Naive thymus-derived CD4-positive, alpha-beta T cell (primary cell): Measurements from ENCODE around the gene LGR4. TPM values are rescaled to one million over a fixed set of nuclear protein-coding genes. Genes with fewer than 3 reads are reported as not detected.

Experiments used
- ATAC-seq: fragments of 150-1000 bp; cut with Tn5 transposase; 2 replicates; pipeline ENCODE4 v1.10.0; 2021; ENCODE audit warnings: mild to moderate bottlenecking, moderate library complexity
- CTCF ChIA-PET: fragments of 350-600 bp; sonication (Branson Sonifier 250); formaldehyde crosslinking; loops from one replicate; lab custom pipeline; 2021; ENCODE audit warnings: antibody characterized with exemption; lab: Charles Lee
- POLR2A ChIA-PET: fragments of 350-600 bp; sonication (Branson Sonifier 250); formaldehyde crosslinking; loops from one replicate; lab custom pipeline; 2021; ENCODE audit warnings: antibody characterized with exemption, inconsistent platforms; lab: Charles Lee
- DNase-seq, 9 donors: peaks; one replicate each; pipeline versions ENCODE4 v3.0.0 to v3.0.0-alpha.2; 2020 to 2022; ENCODE audit warnings: mixed read lengths in 1 of 9
- H3K27ac ChIP-seq: one replicate; pipeline ENCODE4 v1.7.0; 2013; ENCODE audit warnings: mild to moderate bottlenecking, low read depth, low read length, moderate library complexity
- H3K27me3 ChIP-seq, 2 donors: one replicate each; pipeline ENCODE4 v1.7.0; 2013; ENCODE audit warnings: low read length in 2 of 2, mild to moderate bottlenecking in 2 of 2, moderate library complexity in 2 of 2; ENCODE audit not compliant: control insufficient read depth in 2 of 2, insufficient read depth in 2 of 2
- H3K36me3 ChIP-seq, 3 experiments: 1 replicate in 2 of 3; 2 replicates in 1 of 3; pipeline ENCODE4 v1.7.0; 2013; ENCODE audit warnings: low read length in 3 of 3, mild to moderate bottlenecking in 3 of 3, moderate library complexity in 1 of 3; ENCODE audit not compliant: insufficient read depth in 3 of 3, control insufficient read depth in 2 of 3
- H3K4me1 ChIP-seq, 2 donors: one replicate each; pipeline ENCODE4 v1.7.0; 2013; ENCODE audit warnings: low read length in 2 of 2, mild to moderate bottlenecking in 2 of 2, moderate library complexity in 1 of 2; ENCODE audit not compliant: control insufficient read depth in 2 of 2, insufficient read depth in 2 of 2
- H3K4me3 ChIP-seq: 2 replicates; pipeline ENCODE4 v1.7.0; 2013; ENCODE audit warnings: mild to moderate bottlenecking, low read length
- H3K9me3 ChIP-seq, 3 experiments: 1 replicate in 2 of 3; 2 replicates in 1 of 3; pipeline ENCODE4 v1.7.0; 2013; ENCODE audit warnings: low read length in 3 of 3; ENCODE audit not compliant: control insufficient read depth in 2 of 3
- H3K27ac Mint-ChIP-seq, 9 donors: one replicate each; pipeline ENCODE4 v1.8.0; 2020 to 2022; ENCODE audit warnings: mixed read lengths in 9 of 9, mild to moderate bottlenecking in 8 of 9, moderate library complexity in 5 of 9, inconsistent platforms in 2 of 9
- H3K27me3 Mint-ChIP-seq, 5 donors: one replicate each; pipeline ENCODE4 v1.8.0; 2021 to 2022; ENCODE audit warnings: mixed read lengths in 5 of 5, mild to moderate bottlenecking in 1 of 5
- H3K36me3 Mint-ChIP-seq, 5 donors: one replicate each; pipeline ENCODE4 v1.8.0; 2020 to 2022; ENCODE audit warnings: mixed read lengths in 5 of 5, mild to moderate bottlenecking in 3 of 5, inconsistent platforms in 1 of 5
- H3K4me1 Mint-ChIP-seq, 7 donors: one replicate each; pipeline ENCODE4 v1.8.0; 2020 to 2022; ENCODE audit warnings: mixed read lengths in 7 of 7, mild to moderate bottlenecking in 3 of 7, inconsistent platforms in 1 of 7
- H3K4me3 Mint-ChIP-seq, 10 donors: one replicate each; pipeline ENCODE4 v1.8.0; 2020 to 2022; ENCODE audit warnings: mild to moderate bottlenecking in 10 of 10, mixed read lengths in 10 of 10, moderate library complexity in 6 of 10, inconsistent platforms in 2 of 10
- H3K9me3 Mint-ChIP-seq, 11 donors: one replicate each; pipeline ENCODE4 v1.8.0; 2020 to 2022; ENCODE audit warnings: mixed read lengths in 11 of 11, mild to moderate bottlenecking in 4 of 11, inconsistent platforms in 1 of 11, moderate library complexity in 1 of 11
- intact Hi-C, 2 donors: fragments of 100-400 bp; cut with micrococcal nuclease; formaldehyde crosslinking; loops; one replicate each; pipeline ENCODE4 v1.15.1; 2023
- polyA plus RNA-seq, 2 donors: library from polyadenylated mRNA; unstranded; fragments of 300-500 nt; fragmentation: Illumina TruSeq; gene quantifications; one replicate each; pipeline ENCODE4 v1.2.3, GENCODE V29; 2021
- total RNA-seq, 6 experiments: library from RNA in 5 of 6; stranded (reverse) in 5 of 6; gene quantifications; 1 replicate in 5 of 6; 2 replicates in 1 of 6; pipeline ENCODE4 v1.2.3 and lab custom pipeline; 2021 to 2026

Gene LGR4
- total and polyA plus RNA-seq, 7 experiments from 2014 or later = 0.05 to 1.5 (median 0.49) TPM

- Histone ChIP-seq H3K27ac (no peak overlapping the region), H3K9me3 (no peaks in the 10 kb centered on the region), H3K27me3 (no peaks in the 10 kb centered on the region), H3K4me3 (no peak overlapping the region), H3K36me3 (no peaks in the 10 kb centered on the region), H3K4me1 (no peaks in the 10 kb centered on the region)
- ChIA-PET CTCF (interaction anchor here (0.6 to 0.7 kb wide), 2 partner anchors 19 to 21 kb away, joined by 3 to 5 read pairs; no protein-coding TSS in a partner anchor), POLR2A (no interaction called here)
- peaks cover 0 to 28% (median 13%) of the 10 kb centered on the region in 5 donors for H3K27me3 Mint-ChIP-seq
- H3K36me3 Mint-ChIP-seq = no peaks in the 10 kb centered on the region
- ATAC-seq (no peak), DNase-seq (no peak)
- no peaks in the 10 kb centered on the region for H3K9me3 Mint-ChIP-seq
- intact Hi-C loops = no loop called here
- H3K4me1 Mint-ChIP-seq = peaks cover 0 to 2% (median 0%) of the 10 kb centered on the region in 7 donors
- no peak overlapping the region for H3K4me3 Mint-ChIP-seq
- H3K27ac Mint-ChIP-seq = no peak overlapping the region
Measured at GRCh38 chr11:27464909-27465308, 7.7 kb downstream of the LGR4 start.

GRCh38 chr11:27464289-27464696 lies 8.3 kb downstream of the LGR4 start:
- POLR2A ChIA-PET = no interaction called here
- CTCF ChIA-PET = interaction anchor here (0.7 kb wide), 1 partner anchor 22 kb away, joined by 3 read pairs; no protein-coding TSS in a partner anchor

GRCh38 chr11:27462543-27462942 lies 10.0 kb downstream of the LGR4 start:
- Histone ChIP-seq H3K27me3 (no peaks in the 10 kb centered on the region), H3K27ac (no peak overlapping the region), H3K9me3 (no peaks in the 10 kb centered on the region), H3K36me3 (no peaks in the 10 kb centered on the region), H3K4me3 (no peak overlapping the region), H3K4me1 (no peaks in the 10 kb centered on the region)
- peaks cover 0 to 21% (median 6%) of the 10 kb centered on the region in 5 donors for H3K27me3 Mint-ChIP-seq
- POLR2A ChIA-PET = no interaction called here
- peaks cover 0 to 1% (median 0%) of the 10 kb centered on the region in 11 donors for H3K9me3 Mint-ChIP-seq
- H3K36me3 Mint-ChIP-seq = no peaks in the 10 kb centered on the region
- H3K4me3 Mint-ChIP-seq = no peak overlapping the region
- H3K27ac Mint-ChIP-seq = no peak overlapping the region
- peaks cover 0 to 2% (median 0%) of the 10 kb centered on the region in 7 donors for H3K4me1 Mint-ChIP-seq
- CTCF ChIA-PET = no interaction called here
- intact Hi-C loops = no loop called here
- DNase-seq (no peak), ATAC-seq (no peak)

More at GRCh38 chr11:27464289-27464696, 8.3 kb downstream of the LGR4 start:
- no peak for ATAC-seq
- Histone ChIP-seq H3K9me3 (no peaks in the 10 kb centered on the region), H3K4me1 (no peaks in the 10 kb centered on the region), H3K27ac (no peak overlapping the region), H3K36me3 (no peaks in the 10 kb centered on the region), H3K4me3 (no peak overlapping the region), H3K27me3 (no peaks in the 10 kb centered on the region)
- Mint-ChIP-seq H3K36me3 (no peaks in the 10 kb centered on the region), H3K9me3 (no peaks in the 10 kb centered on the region), H3K4me3 (no peak overlapping the region), H3K27ac (no peak overlapping the region), H3K27me3 (peaks cover 0 to 22% (median 13%) of the 10 kb centered on the region in 5 donors), H3K4me1 (peaks cover 0 to 2% (median 0%) of the 10 kb centered on the region in 7 donors)
- intact Hi-C loops = no loop called here
- DNase-seq = no peak

GRCh38 chr11:27460158-27460978 lies 12.2 kb downstream of the LGR4 start:
- H3K9me3 Mint-ChIP-seq = peaks cover 0 to 1% (median 0%) of the 10 kb centered on the region in 11 donors
- no peak overlapping the region for H3K27ac Mint-ChIP-seq
- intact Hi-C loops = no loop called here
- H3K4me3 Mint-ChIP-seq = no peak overlapping the region
- ChIA-PET CTCF (no interaction called here), POLR2A (no interaction called here)
- peaks cover 0 to 2% (median 0%) of the 10 kb centered on the region in 7 donors for H3K4me1 Mint-ChIP-seq
- Histone ChIP-seq H3K36me3 (no peaks in the 10 kb centered on the region), H3K4me1 (no peaks in the 10 kb centered on the region), H3K27me3 (no peaks in the 10 kb centered on the region), H3K4me3 (no peak overlapping the region), H3K9me3 (no peaks in the 10 kb centered on the region), H3K27ac (no peak overlapping the region)
- H3K36me3 Mint-ChIP-seq = no peaks in the 10 kb centered on the region
- H3K27me3 Mint-ChIP-seq = peaks cover 0 to 10% (median 1%) of the 10 kb centered on the region in 5 donors
- ATAC-seq = no peak
- no peak for DNase-seq

- Histone ChIP-seq H3K27me3 (no peaks in the 10 kb centered on the region), H3K27ac (no peak overlapping the region), H3K4me3 (no peak overlapping the region), H3K4me1 (no peaks in the 10 kb centered on the region), H3K9me3 (no peaks in the 10 kb centered on the region), H3K36me3 (no peaks in the 10 kb centered on the region)
- H3K4me1 Mint-ChIP-seq = peaks cover 0 to 2% (median 0%) of the 10 kb centered on the region in 7 donors
- intact Hi-C loops = no loop called here
- H3K27ac Mint-ChIP-seq = no peak overlapping the region
- H3K9me3 Mint-ChIP-seq = peaks cover 0 to 1% (median 0%) of the 10 kb centered on the region in 11 donors
- DNase-seq (no peak), ATAC-seq (no peak)
- peaks cover 0 to 4% (median 0%) of the 10 kb centered on the region in 5 donors for H3K36me3 Mint-ChIP-seq
- ChIA-PET CTCF (no interaction called here), POLR2A (no interaction called here)
- H3K27me3 Mint-ChIP-seq = peaks cover 0 to 9% (median 0%) of the 10 kb centered on the region in 5 donors
- H3K4me3 Mint-ChIP-seq = no peak overlapping the region
Measured at GRCh38 chr11:27459191-27459590, 13.4 kb downstream of the LGR4 start.

- no peak for DNase-seq
- ChIA-PET POLR2A (no interaction called here), CTCF (no interaction called here)
- intact Hi-C loops = no loop called here
- H3K4me1 ChIP-seq = no peaks in the 10 kb centered on the region
- Mint-ChIP-seq H3K27ac (no peak overlapping the region), H3K9me3 (peaks cover 0 to 3% (median 0%) of the 10 kb centered on the region in 11 donors), H3K4me1 (no peaks in the 10 kb centered on the region), H3K4me3 (no peak overlapping the region), H3K36me3 (peaks cover 0 to 4% (median 0%) of the 10 kb centered on the region in 5 donors), H3K27me3 (peaks cover 0 to 5% (median 0%) of the 10 kb centered on the region in 5 donors)
- no peak overlapping the region for H3K27ac ChIP-seq
- no peak for ATAC-seq
- no peaks in the 10 kb centered on the region for H3K36me3 ChIP-seq
- no peak overlapping the region for H3K4me3 ChIP-seq
- no peaks in the 10 kb centered on the region for H3K9me3 ChIP-seq
- no peaks in the 10 kb centered on the region for H3K27me3 ChIP-seq
Measured at GRCh38 chr11:27458182-27458581, 14.4 kb downstream of the LGR4 start.
